Caco-2 (cell line): ENCODE results near the gene FUT8. TPM values are rescaled to one million over a fixed set of nuclear protein-coding genes. Genes with fewer than 3 reads are reported as not detected.

Source experiments
- BruUV-seq: library from RNA; stranded (reverse); fragments of 400-500 nt; replicated peaks from 2 replicates; lab custom pipeline; 2021; lab: Mats Ljungman, UMichigan
- CTCF ChIA-PET: fragments of 300-600 bp; sonication (Branson Sonifier 250); formaldehyde crosslinking; loops from one replicate; lab custom pipeline; 2022; ENCODE audit warnings: antibody characterized with exemption; lab: Charles Lee
- POLR2A ChIA-PET: fragments of 300-600 bp; sonication (Branson Sonifier 250); formaldehyde crosslinking; loops from one replicate; lab custom pipeline; 2022; ENCODE audit warnings: antibody characterized with exemption; lab: Charles Lee
- DNase-seq, 2 experiments: peaks; one replicate each; pipeline versions ENCODE4 v3.0.0 to v3.0.0-alpha.2; 2020 to 2022
- H3K27me3 ChIP-seq: replicated peaks from 2 replicates; pipeline ENCODE4 v1.6.0; 2011; ENCODE audit warnings: low read length; ENCODE audit not compliant: control insufficient read depth, insufficient read depth
- H3K36me3 ChIP-seq: 2 replicates; pipeline ENCODE4 v1.5.1; 2011; ENCODE audit warnings: low read length; ENCODE audit not compliant: control insufficient read depth, insufficient read depth
- H3K4me1 ChIP-seq: fragments of 250-450 bp; sonication (Bioruptor Pico); 2 replicates; pipeline ENCODE4 v1.5.1; 2020; ENCODE audit warnings: mild to moderate bottlenecking
- H3K4me3 ChIP-seq: 2 replicates; pipeline ENCODE4 v1.5.1; 2011; ENCODE audit warnings: low read depth, mild to moderate bottlenecking, control low read depth, low read length
- H3K9me3 ChIP-seq: fragments of 250-450 bp; sonication (Bioruptor Pico); 2 replicates; pipeline ENCODE4 v1.5.1; 2020; ENCODE audit warnings: mild to moderate bottlenecking, moderate library complexity
- H3K27ac Mint-ChIP-seq: one replicate; pipeline ENCODE4 v1.8.0; 2022; ENCODE audit warnings: mixed read lengths; ENCODE audit not compliant: unreplicated experiment
- H3K27me3 Mint-ChIP-seq: one replicate; pipeline ENCODE4 v1.8.0; 2022; ENCODE audit warnings: mixed read lengths; ENCODE audit not compliant: insufficient read depth, unreplicated experiment
- H3K36me3 Mint-ChIP-seq: one replicate; pipeline ENCODE4 v1.8.0; 2022; ENCODE audit warnings: mild to moderate bottlenecking, mixed read lengths; ENCODE audit not compliant: insufficient read depth, unreplicated experiment
- H3K4me1 Mint-ChIP-seq: one replicate; pipeline ENCODE4 v1.8.0; 2022; ENCODE audit warnings: low read depth, mixed read lengths; ENCODE audit not compliant: unreplicated experiment
- H3K4me3 Mint-ChIP-seq: one replicate; pipeline ENCODE4 v1.8.0; 2022; ENCODE audit warnings: mild to moderate bottlenecking, moderate library complexity, mixed read lengths; ENCODE audit not compliant: unreplicated experiment
- H3K9me3 Mint-ChIP-seq: one replicate; pipeline ENCODE4 v1.8.0; 2022; ENCODE audit warnings: mixed read lengths; ENCODE audit not compliant: unreplicated experiment
- CTCF ChIP-seq, 2 experiments: fragments of 200-600 bp in 1 of 2; IDR thresholded peaks; 1 replicate in 1 of 2; 2 replicates in 1 of 2; pipeline versions ENCODE4 v1.5.1 to v1.8.0; 2011 to 2022; ENCODE audit warnings: antibody characterized with exemption in 1 of 2, control low read depth in 1 of 2, inconsistent platforms in 1 of 2, low read depth in 1 of 2, low read length in 1 of 2, mild to moderate bottlenecking in 1 of 2, moderate library complexity in 1 of 2; ENCODE audit not compliant: insufficient read depth in 1 of 2, severe bottlenecking in 1 of 2, unreplicated experiment in 1 of 2
- intact Hi-C: fragments of 100-400 bp; cut with micrococcal nuclease; formaldehyde crosslinking; loops from one replicate; pipeline ENCODE4 v1.10.0; 2022; ENCODE audit not compliant: unreplicated experiment
- total RNA-seq: library from RNA; stranded (reverse); gene quantifications from 2 replicates; pipeline ENCODE4 v1.2.3, GENCODE V29; 2022

Gene FUT8
- total RNA-seq, 1 experiment from 2014 or later, result 67.1 TPM

- intact Hi-C loops, result no loop called here
- POLR2A ChIA-PET, result no interaction called here
- no peaks in the 10 kb centered on the region for H3K27me3 ChIP-seq
- CTCF ChIA-PET, result interaction anchor here (0.9 kb wide), 1 partner anchor 229 kb away, joined by 3 read pairs; no protein-coding TSS in a partner anchor
- H3K9me3 ChIP-seq, result peaks cover 28% of the 10 kb centered on the region
- no peaks in the 10 kb centered on the region for H3K36me3 ChIP-seq
- BruUV-seq, result no TSS peak
- DNase-seq, result no peak
- Mint-ChIP-seq H3K36me3 (no peaks in the 10 kb centered on the region), H3K4me1 (peaks cover 5% of the 10 kb centered on the region), H3K27me3 (no peaks in the 10 kb centered on the region), H3K4me3 (no peak overlapping the region), H3K27ac (no peak overlapping the region), H3K9me3 (peaks cover 36% of the 10 kb centered on the region)
- no peak for TF ChIP-seq CTCF (IDR thresholded peaks at IDR 0.05; ENCODE audit: insufficient read depth in 1 of 2, low read depth in 1 of 2, low read length in 1 of 2, severe bottlenecking in 1 of 2, unreplicated experiment in 1 of 2)
- no peak overlapping the region for H3K4me3 ChIP-seq
- H3K4me1 ChIP-seq, result no peaks in the 10 kb centered on the region
Observed at GRCh38 chr14:65392296-65392695, 20.2 kb upstream of the FUT8 start.

- peaks cover 28% of the 10 kb centered on the region for H3K9me3 ChIP-seq
- H3K36me3 Mint-ChIP-seq, result no peaks in the 10 kb centered on the region
- no TSS peak for BruUV-seq
- peaks cover 36% of the 10 kb centered on the region for H3K9me3 Mint-ChIP-seq
- CTCF ChIA-PET, result no interaction called here
- POLR2A ChIA-PET, result no interaction called here
- H3K27me3 ChIP-seq, result no peaks in the 10 kb centered on the region
- no peaks in the 10 kb centered on the region for H3K4me1 Mint-ChIP-seq
- intact Hi-C loops, result no loop called here
- no peak for DNase-seq
- no peak overlapping the region for H3K4me3 Mint-ChIP-seq
- H3K27ac Mint-ChIP-seq, result no peak overlapping the region
- no peaks in the 10 kb centered on the region for H3K27me3 Mint-ChIP-seq
- TF ChIP-seq CTCF (IDR thresholded peaks at IDR 0.05; ENCODE audit: insufficient read depth in 1 of 2, low read depth in 1 of 2, low read length in 1 of 2, severe bottlenecking in 1 of 2, unreplicated experiment in 1 of 2), result no peak
- no peaks in the 10 kb centered on the region for H3K36me3 ChIP-seq
- H3K4me1 ChIP-seq, result no peaks in the 10 kb centered on the region
- no peak overlapping the region for H3K4me3 ChIP-seq
Observed at GRCh38 chr14:65396082-65396910, 16.2 kb upstream of the FUT8 start.

GRCh38 chr14:65403231-65403630 lies 9.3 kb upstream of the FUT8 start:
- intact Hi-C loops, result no loop called here
- BruUV-seq, result no TSS peak
- Mint-ChIP-seq H3K36me3 (no peaks in the 10 kb centered on the region), H3K27ac (no peak overlapping the region), H3K4me1 (no peaks in the 10 kb centered on the region), H3K4me3 (no peak overlapping the region), H3K27me3 (no peaks in the 10 kb centered on the region), H3K9me3 (no peaks in the 10 kb centered on the region)
- H3K27me3 ChIP-seq, result no peaks in the 10 kb centered on the region
- TF ChIP-seq CTCF (IDR thresholded peaks at IDR 0.05; ENCODE audit: insufficient read depth in 1 of 2, low read depth in 1 of 2, low read length in 1 of 2, severe bottlenecking in 1 of 2, unreplicated experiment in 1 of 2), result no peak
- no peaks in the 10 kb centered on the region for H3K4me1 ChIP-seq
- no peaks in the 10 kb centered on the region for H3K9me3 ChIP-seq
- H3K36me3 ChIP-seq, result no peaks in the 10 kb centered on the region
- CTCF ChIA-PET, result no interaction called here
- POLR2A ChIA-PET, result no interaction called here
- DNase-seq, result no peak
- H3K4me3 ChIP-seq, result no peak overlapping the region
